ENCODE measurements around the gene PARL. TPM values are rescaled to one million over a fixed set of nuclear protein-coding genes. Genes with fewer than 3 reads are reported as not detected.
A peak's percentile ranks its signal among the peaks of the same experiment; 100 is the strongest.

PARL gene, protein sequence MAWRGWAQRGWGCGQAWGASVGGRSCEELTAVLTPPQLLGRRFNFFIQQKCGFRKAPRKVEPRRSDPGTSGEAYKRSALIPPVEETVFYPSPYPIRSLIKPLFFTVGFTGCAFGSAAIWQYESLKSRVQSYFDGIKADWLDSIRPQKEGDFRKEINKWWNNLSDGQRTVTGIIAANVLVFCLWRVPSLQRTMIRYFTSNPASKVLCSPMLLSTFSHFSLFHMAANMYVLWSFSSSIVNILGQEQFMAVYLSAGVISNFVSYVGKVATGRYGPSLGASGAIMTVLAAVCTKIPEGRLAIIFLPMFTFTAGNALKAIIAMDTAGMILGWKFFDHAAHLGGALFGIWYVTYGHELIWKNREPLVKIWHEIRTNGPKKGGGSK
- total RNA-seq (48.1 and 54.1 TPM in 2 replicates), polyA plus RNA-seq (33.7 and 38.8 TPM in 2 replicates), polyA minus RNA-seq (27.7 and 32.5 TPM in 2 replicates), Bru-seq, nascent RNA (percentile 76 among the genes with signal in this experiment), BruChase-seq, experiment 1, labeled RNA remaining after a 6-hour chase (percentile 94 among the genes with signal in this experiment), BruChase-seq, experiment 2, labeled RNA remaining after a 2-hour chase (percentile 86 among the genes with signal in this experiment)
- polyA plus RNA-seq (2011; cell fraction: cytosol; rRNA removed) = 36.9 and 43.3 TPM in 2 replicates
- 24.6 and 26.7 TPM in 2 replicates for polyA plus RNA-seq (2011; cell fraction: nucleus; rRNA removed)
- 39.7 and 62.5 TPM in 2 replicates for polyA plus RNA-seq (2012)
- 13.8 TPM for polyA minus RNA-seq (2011; cell fraction: cytosol; rRNA and poly(A)+ RNA removed)
- polyA minus RNA-seq (2011; cell fraction: nucleus; rRNA and poly(A)+ RNA removed) = 12.6 and 13.8 TPM in 2 replicates
- long read RNA-seq, transcript PARL-202 (10 exons, 1,414 nt) = major isoform, 84 of 147 reads
- long read RNA-seq, transcript PARL-205 (10 exons, 1,347 nt) = minor isoform, 5 of 147 reads
- long read RNA-seq, transcript PARL-201 (9 exons, 1,240 nt) = minor isoform, 27 of 147 reads
- long read RNA-seq, partial matches to known transcripts = 3 of 147 reads
- long read RNA-seq, other reads (novel, unspliced or antisense) = 23 of 147 reads

DNA sequence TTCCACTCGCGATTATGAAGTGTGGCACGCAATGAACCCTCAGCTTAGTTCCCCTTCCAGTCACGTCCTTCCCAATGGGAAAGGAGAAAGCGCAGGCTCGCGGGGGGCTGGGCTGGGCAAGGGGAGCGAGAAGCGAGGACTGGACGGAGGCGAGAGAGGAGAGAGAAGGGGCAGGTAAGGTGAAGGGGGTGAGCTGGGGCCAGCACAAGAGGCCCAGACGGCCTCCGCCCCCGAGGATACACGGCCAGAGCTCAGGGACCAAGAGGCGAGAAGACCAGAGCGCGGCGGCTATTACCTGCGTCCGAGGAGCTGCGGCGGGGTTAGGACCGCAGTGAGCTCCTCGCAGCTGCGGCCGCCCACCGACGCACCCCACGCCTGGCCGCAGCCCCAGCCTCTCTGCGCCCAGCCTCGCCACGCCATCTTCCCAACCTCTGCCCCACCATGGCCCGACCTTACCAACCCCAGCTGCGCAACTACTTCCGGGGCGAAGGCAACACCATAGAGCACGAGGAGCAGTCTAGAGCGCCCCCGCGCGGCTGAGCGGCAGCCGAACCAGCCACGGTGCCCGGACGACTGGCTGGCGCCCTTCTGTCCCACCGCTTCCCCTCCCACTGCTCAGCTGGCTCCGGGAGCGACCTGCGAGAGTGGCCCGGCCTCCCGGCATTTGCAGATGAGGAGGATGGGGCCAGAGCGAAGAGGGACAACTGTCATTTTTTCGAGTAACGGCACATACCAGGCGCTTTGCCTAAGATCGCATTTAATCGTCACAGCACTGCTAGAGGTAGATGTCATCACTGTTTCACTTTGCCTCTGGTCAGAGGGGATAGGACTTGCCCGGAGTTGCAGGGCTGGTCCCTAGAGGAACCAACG is at the start of gene PARL:
TSS of gene PARL (minus strand) at position 454 of the 870 bp plus-strand sequence. CDS start at position 420, 34 bp downstream.
- FAIRE-seq (peak; percentile 95), DNase-seq (ENCODE audit: low read depth, low spot score) (peak; percentile 93)
- peak within 1 kb of the TSS; percentile 56 for H3K9ac ChIP-seq (replicated peaks; ENCODE audit: extremely low read depth, insufficient read depth, low read length)
- H3K4me2 ChIP-seq (ENCODE audit: insufficient read depth, low read length) = peak within 1 kb of the TSS; percentile 92
- H3K9me1 ChIP-seq (replicated peaks; ENCODE audit: control insufficient read depth, extremely low read depth, insufficient read depth, low read length) = no peaks in the 10 kb centered on the region
- peak within 1 kb of the TSS; percentile 73 for H2AFZ ChIP-seq (ENCODE audit: low read depth, low read length)
- H3K9me3 ChIP-seq (replicated peaks; ENCODE audit: control insufficient read depth, insufficient read depth, low read length) = no peaks in the 10 kb centered on the region
- peak within 1 kb of the TSS; percentile 47 to 93 (median 85) for H3K4me3 ChIP-seq (replicated peaks in 1 of 3; ENCODE audit: insufficient read depth in 1 of 3, low read depth in 1 of 3, low read length in 3 of 3)
- no peaks in the 10 kb centered on the region for H4K20me1 ChIP-seq (replicated peaks; ENCODE audit: control insufficient read depth, extremely low read depth, insufficient read depth, low read length)
- BruUV-seq (replicated peaks) = no TSS peak
- intact Hi-C loops (cut with micrococcal nuclease) = loop anchor here (1.0 to 5.0 kb wide), 5 partner anchors 59 to 762 kb away; partner anchors contain the start of gene MAP6D1
- H3K4me1 ChIP-seq (ENCODE audit: control insufficient read depth, extremely low read depth, insufficient read depth, low read length) = peaks cover 11% of the 10 kb centered on the region
- H3K36me3 ChIP-seq (ENCODE audit: control insufficient read depth in 2 of 2, extremely low read depth in 1 of 2, insufficient read depth in 2 of 2, low read length in 2 of 2) = no peaks in the 10 kb centered on the region
- POLR2A ChIA-PET = interaction anchor here (0.5 to 0.7 kb wide), 4 partner anchors 12 to 387 kb away, joined by 3 to 4 read pairs (median 3); no protein-coding TSS in a partner anchor
- H3K27ac ChIP-seq (ENCODE audit: insufficient read depth, low read depth, low read length) = peak within 1 kb of the TSS; percentile 34
- peaks cover 35% of the 10 kb centered on the region for H3K79me2 ChIP-seq (ENCODE audit: control insufficient read depth, insufficient read depth, low read length)
- dilution Hi-C loops (cut with MboI; ENCODE audit: extremely low pct_ligation_motif_present, low sequenced_read_pairs) = no loop called here
- no peaks in the 10 kb centered on the region for H3K27me3 ChIP-seq (ENCODE audit: control insufficient read depth in 2 of 2, insufficient read depth in 2 of 2, low read length in 2 of 2)
- CTCF ChIA-PET = interaction anchor here (0.7 to 3.0 kb wide), 28 partner anchors 10 to 415 kb away, joined by 3 to 16 read pairs (median 4); partner anchors contain the start of genes ABCC5, EEF1AKMT4, EIF2B5 and MAP6D1
- TF ChIP-seq POLR2A (IDR thresholded peaks at IDR 0.05; ENCODE audit: low read depth, low read length) (peak; percentile 87), POLR2AphosphoS5 (IDR thresholded peaks at IDR 0.05; ENCODE audit: insufficient read depth, low read depth, low read length) (peak; percentile 87), JUN (IDR thresholded peaks at IDR 0.05; ENCODE audit: borderline replicate concordance, insufficient read depth, insufficient read length, low read depth) (no peak), CTCF (IDR thresholded peaks at IDR 0.05; ENCODE audit: extremely low read depth in 1 of 2, insufficient read depth in 1 of 2, low read depth in 1 of 2, low read length in 2 of 2) (peak; percentile 99 to 100), GATA2 (IDR thresholded peaks at IDR 0.05; ENCODE audit: insufficient read depth, insufficient read length, low read depth, low read length) (no peak), MYC (IDR thresholded peaks at IDR 0.05; ENCODE audit: low read depth, low read length) (no peak), FOS (IDR thresholded peaks at IDR 0.05; ENCODE audit: borderline replicate concordance, insufficient read depth, low read length) (no peak), EZH2 (IDR thresholded peaks at IDR 0.05; ENCODE audit: borderline replicate concordance, low read depth, low read length, severe bottlenecking) (no peak)
- TF ChIP-seq, protein P1, sequence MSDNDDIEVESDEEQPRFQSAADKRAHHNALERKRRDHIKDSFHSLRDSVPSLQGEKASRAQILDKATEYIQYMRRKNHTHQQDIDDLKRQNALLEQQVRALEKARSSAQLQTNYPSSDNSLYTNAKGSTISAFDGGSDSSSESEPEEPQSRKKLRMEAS (IDR thresholded peaks at IDR 0.05; ENCODE audit: insufficient read depth, insufficient read length) = peak; percentile 84

Measured in endothelial cell of umbilical vein (primary cell).